ENCODE data around the gene GTPBP6.
"Not testable (repeated sequence)": the region's sequence is repeated elsewhere in the genome, so short reads cannot be mapped to it uniquely, and the experiment has no call there.

The GTPBP6 gene

GRCh38 chrX:316351-317325, 2.0 kb downstream of the GTPBP6 start:
- DNase-seq, result no peak

GRCh38 chrX:314781-315595, 3.6 kb downstream of the GTPBP6 start:
- DNase-seq, result no peak

GRCh38 chrX:314049-314448, 4.5 kb downstream of the GTPBP6 start:
- DNase-seq, result no peak

- DNase-seq, result no peak
Observed at GRCh38 chrX:313546-313945, 5.0 kb downstream of the GTPBP6 start.

GRCh38 chrX:312621-313331, 5.8 kb downstream of the GTPBP6 start:
- no peak for DNase-seq

GRCh38 chrX:311156-312129, 7.2 kb downstream of the GTPBP6 start:
- DNase-seq, result no peak

- no peak for DNase-seq
Observed at GRCh38 chrX:310621-311155, 7.9 kb downstream of the GTPBP6 start.

GRCh38 chrX:308821-309520, 9.6 kb downstream of the GTPBP6 start:
- DNase-seq, result no peak

- DNase-seq, result no peak
Observed at GRCh38 chrX:307261-308111, 11.1 kb downstream of the GTPBP6 start.

GRCh38 chrX:306614-307251, 11.9 kb downstream of the GTPBP6 start:
- DNase-seq, result not testable (repeated sequence)

GRCh38 chrX:305781-306613, 12.6 kb downstream of the GTPBP6 start:
- not testable (repeated sequence) for DNase-seq

- DNase-seq, result no peak
Observed at GRCh38 chrX:302975-303374, 15.6 kb downstream of the GTPBP6 start.

GRCh38 chrX:300334-300733, 18.3 kb downstream of the GTPBP6 start:
- no peak for DNase-seq

- no peak for DNase-seq
Observed at GRCh38 chrX:298993-299392, 19.6 kb downstream of the GTPBP6 start.

- DNase-seq, result no peak
Observed at GRCh38 chrX:295136-295535, 23.5 kb downstream of the GTPBP6 start.

- DNase-seq, result no peak
Observed at GRCh38 chrX:292900-293897, 25.4 kb downstream of the GTPBP6 start.

- no peak for DNase-seq
Observed at GRCh38 chrX:291411-291901, 27.1 kb downstream of the GTPBP6 start.
